ENCODE results near the gene BMPR1A. TPM values are rescaled to one million over a fixed set of nuclear protein-coding genes. Genes with fewer than 3 reads are reported as not detected.
A peak's percentile ranks its signal among the peaks of the same experiment; 100 is the strongest.
"Not testable (repeated sequence)": the region's sequence is repeated elsewhere in the genome, so short reads cannot be mapped to it uniquely, and the experiment has no call there.

BMPR1A gene
- total RNA-seq, 4 donors from 2014 or later: 72.7 to 89.5 (median 84.2) TPM

DNA sequence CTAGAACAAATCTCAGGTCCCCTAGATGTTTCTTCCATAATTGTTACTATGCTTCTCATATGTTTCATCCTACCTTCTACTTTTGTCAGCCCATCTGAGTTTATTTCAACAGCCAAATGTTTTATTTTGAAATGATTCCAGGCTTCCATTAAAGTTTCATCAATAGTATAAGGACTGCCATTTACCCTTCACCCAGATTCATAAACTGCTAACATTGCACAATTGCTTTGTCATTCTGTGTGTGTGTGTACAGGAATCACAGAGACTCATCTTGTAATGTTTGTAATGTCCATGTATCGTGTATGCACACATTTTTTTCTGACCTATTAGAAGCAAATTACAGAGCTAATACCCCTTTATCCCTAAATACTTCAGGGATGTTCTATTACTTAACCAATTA, 175.5 kb downstream of the BMPR1A start:
- intact Hi-C loops (cut with DNase I): no loop called here
- Histone ChIP-seq H3K27me3 (no peaks in the 10 kb centered on the region), H3K9me3 (no peaks in the 10 kb centered on the region), H3K27ac (peak overlapping the region in 1 of 3 donors; percentile 3), H3K4me3 (replicated peaks in 1 of 3) (no peak overlapping the region), H3K36me3 (peaks cover 16 to 19% of the 10 kb centered on the region in 2 donors), H3K4me1 (no peaks in the 10 kb centered on the region)
- DNase-seq: no peak
- 93 to 95% methylated on average over 1 of the region's 1 CpG for WGBS, 2 donors
- TF ChIP-seq, protein P1, sequence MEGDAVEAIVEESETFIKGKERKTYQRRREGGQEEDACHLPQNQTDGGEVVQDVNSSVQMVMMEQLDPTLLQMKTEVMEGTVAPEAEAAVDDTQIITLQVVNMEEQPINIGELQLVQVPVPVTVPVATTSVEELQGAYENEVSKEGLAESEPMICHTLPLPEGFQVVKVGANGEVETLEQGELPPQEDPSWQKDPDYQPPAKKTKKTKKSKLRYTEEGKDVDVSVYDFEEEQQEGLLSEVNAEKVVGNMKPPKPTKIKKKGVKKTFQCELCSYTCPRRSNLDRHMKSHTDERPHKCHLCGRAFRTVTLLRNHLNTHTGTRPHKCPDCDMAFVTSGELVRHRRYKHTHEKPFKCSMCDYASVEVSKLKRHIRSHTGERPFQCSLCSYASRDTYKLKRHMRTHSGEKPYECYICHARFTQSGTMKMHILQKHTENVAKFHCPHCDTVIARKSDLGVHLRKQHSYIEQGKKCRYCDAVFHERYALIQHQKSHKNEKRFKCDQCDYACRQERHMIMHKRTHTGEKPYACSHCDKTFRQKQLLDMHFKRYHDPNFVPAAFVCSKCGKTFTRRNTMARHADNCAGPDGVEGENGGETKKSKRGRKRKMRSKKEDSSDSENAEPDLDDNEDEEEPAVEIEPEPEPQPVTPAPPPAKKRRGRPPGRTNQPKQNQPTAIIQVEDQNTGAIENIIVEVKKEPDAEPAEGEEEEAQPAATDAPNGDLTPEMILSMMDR (IDR thresholded peaks at IDR 0.05): no peak
- TF ChIP-seq POLR2A (IDR thresholded peaks at IDR 0.05): no peak

DNA sequence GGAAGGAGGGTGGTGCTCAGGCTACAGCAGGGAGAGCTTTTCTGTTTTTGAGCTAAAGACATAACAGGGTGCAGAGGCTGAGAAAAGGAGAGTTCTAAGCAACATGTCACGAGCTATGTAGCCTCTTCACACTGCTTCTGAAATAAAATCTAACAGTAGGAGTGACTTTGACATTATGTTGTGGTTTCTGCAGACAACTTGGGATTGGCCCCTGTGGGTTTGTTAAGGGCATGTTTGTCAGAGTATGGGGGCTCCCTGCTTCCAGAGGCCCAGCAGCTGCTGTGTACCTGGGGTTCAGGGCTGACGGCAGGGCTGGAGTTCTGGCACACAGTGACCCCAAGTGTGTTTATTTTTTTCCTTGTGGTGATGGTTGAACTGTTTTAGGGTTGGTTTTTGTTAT, 176.3 kb downstream of the BMPR1A start:
- H3K4me1 ChIP-seq: no peaks in the 10 kb centered on the region
- TF ChIP-seq, protein P1 (IDR thresholded peaks at IDR 0.05): no peak
- TF ChIP-seq POLR2A (IDR thresholded peaks at IDR 0.05): no peak
- H3K27me3 ChIP-seq: no peaks in the 10 kb centered on the region
- H3K9me3 ChIP-seq: no peaks in the 10 kb centered on the region
- DNase-seq: no peak
- H3K27ac ChIP-seq: no peak overlapping the region
- intact Hi-C loops (cut with DNase I): no loop called here
- H3K36me3 ChIP-seq: peaks cover 18 to 19% of the 10 kb centered on the region in 2 donors
- H3K4me3 ChIP-seq (replicated peaks in 1 of 3): no peak overlapping the region
- 94 to 97% methylated on average over 2 of the region's 2 CpGs for WGBS, 2 donors

DNA sequence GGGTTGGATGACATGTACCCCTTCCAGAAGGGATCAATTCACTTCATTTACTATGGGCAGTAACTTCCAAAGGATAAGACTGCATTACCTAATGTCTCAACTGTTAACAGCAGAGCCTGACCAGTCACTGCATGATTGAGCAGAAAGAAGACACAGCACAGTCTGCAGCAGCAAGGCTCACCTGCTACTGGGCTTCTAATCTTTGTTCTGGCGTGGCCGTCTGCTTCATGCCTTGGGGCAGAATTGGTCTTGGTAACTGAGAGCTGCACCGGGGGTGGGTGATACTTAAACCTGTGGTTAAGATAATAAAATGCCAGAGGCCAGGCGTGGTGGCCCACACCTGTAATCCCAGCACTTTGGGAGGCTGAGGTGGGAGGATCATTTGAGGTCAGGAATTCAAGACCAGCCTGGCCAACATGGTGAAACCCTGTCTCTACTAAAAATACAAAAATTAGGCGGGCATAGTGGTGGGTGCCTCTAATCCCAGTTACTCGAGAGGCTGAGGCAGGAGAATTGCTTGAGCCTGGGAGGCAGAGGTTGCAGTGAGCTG, 177.8 kb downstream of the BMPR1A start:
- DNase-seq; H3K4me3 ChIP-seq (replicated peaks in 1 of 3); H3K27me3 ChIP-seq; H3K9me3 ChIP-seq; H3K27ac ChIP-seq; intact Hi-C loops (cut with DNase I); H3K4me1 ChIP-seq: not testable (repeated sequence)
- WGBS, 2 donors: 87% methylated on average over 6 of the region's 6 CpGs
- peaks cover 17 to 19% of the 10 kb centered on the region in 2 donors for H3K36me3 ChIP-seq

DNA sequence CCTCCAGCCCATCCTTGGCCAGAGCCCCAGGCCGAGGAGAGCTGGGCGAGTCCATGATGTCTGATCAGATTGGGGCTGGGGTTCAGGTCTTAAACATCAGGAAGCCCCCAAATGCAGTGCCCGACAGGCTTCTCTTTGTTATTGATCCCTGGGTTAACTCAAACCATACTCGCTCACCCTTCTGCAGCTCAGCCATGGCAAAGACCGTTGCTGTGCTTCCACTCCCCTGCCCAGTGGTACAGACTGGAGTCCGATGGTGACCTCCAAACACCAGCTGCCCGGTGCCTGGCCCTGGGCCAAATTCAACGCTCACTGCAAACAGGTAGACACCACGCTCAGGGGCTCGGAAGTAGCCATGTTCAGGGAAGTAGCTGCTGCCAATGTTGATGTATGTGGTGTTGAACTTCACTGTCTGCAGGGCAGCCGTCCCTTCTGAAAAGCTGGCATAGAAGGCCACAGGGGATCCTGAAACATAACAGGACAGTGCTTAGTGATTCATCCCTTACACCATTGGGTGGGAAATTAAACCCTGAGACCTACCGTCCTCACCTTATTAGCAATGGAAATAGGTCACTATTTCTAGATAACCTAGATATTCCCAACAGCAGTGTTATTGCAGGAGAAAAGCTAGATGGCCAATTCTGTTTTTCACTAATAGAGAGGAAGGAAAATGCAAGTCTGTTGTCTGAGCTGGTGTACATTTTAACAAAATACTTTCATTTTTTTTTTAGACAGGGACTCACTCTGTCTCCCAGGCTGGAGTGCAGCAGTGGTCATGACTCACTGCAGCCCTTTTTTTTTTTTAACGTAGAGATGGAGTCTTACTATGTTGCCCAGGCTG, 180.5 kb downstream of the BMPR1A start:
- peak in 1 of 2 donors; percentile 22 for DNase-seq

DNA sequence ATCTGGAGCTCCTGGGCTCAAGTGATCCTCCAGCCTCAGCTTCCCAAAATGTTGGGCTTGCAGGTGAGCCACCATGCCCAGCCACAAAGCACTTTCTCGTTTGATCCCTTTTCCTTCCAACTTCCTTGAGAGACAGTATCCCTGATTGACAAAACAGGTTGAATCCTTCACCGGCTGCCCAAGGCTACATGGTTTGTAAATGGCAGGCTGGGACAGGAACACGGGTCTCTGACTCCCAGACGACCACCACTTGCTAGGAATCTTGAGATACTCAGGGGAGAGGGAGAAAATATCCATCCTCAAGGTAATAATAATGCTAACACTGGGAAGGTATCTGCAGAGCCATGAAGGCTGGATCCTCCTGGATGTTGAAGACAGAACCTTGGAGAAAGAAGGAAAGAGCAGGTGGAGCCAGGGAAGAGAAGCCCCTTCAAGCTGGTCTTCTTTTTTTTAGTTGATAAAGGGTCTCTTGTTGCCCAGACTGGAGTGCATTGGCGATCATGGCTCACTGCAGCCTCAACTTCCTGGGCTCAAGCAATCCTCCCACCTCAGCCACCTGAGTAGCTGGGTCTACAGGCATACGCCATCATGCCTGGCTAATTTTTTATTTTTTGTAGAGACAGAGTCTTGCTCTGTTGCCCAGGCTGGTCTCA, 181.2 kb downstream of the BMPR1A start:
- Histone ChIP-seq H3K36me3 (peaks cover 4 to 9% of the 10 kb centered on the region in 2 donors), H3K27me3 (no peaks in the 10 kb centered on the region), H3K9me3 (no peaks in the 10 kb centered on the region), H3K27ac (no peak overlapping the region), H3K4me1 (peaks cover 3 to 4% of the 10 kb centered on the region in 2 donors), H3K4me3 (replicated peaks in 1 of 3) (no peak overlapping the region)
- intact Hi-C loops (cut with DNase I): no loop called here
- no peak for DNase-seq
- WGBS, 2 donors: 67 to 76% methylated on average over 6 of the region's 6 CpGs
- TF ChIP-seq, protein P1 (IDR thresholded peaks at IDR 0.05): no peak
- TF ChIP-seq POLR2A (IDR thresholded peaks at IDR 0.05): no peak

More for the DNA sequence above, 180.5 kb downstream of the BMPR1A start:
- Histone ChIP-seq H3K27me3 (no peaks in the 10 kb centered on the region), H3K27ac (no peak overlapping the region), H3K4me1 (peaks cover 0 to 3% of the 10 kb centered on the region in 2 donors), H3K4me3 (replicated peaks in 1 of 3) (no peak overlapping the region), H3K9me3 (no peaks in the 10 kb centered on the region), H3K36me3 (peaks cover 4 to 9% of the 10 kb centered on the region in 2 donors)
- TF ChIP-seq, protein P1 (IDR thresholded peaks at IDR 0.05): no peak
- TF ChIP-seq POLR2A (IDR thresholded peaks at IDR 0.05): peak in 1 of 2 donors; percentile 9
- intact Hi-C loops (cut with DNase I): no loop called here
- WGBS, 2 donors: 77 to 79% methylated on average over 13 of the region's 13 CpGs
